ENCODE results near the gene MATK. TPM values are rescaled to one million over a fixed set of nuclear protein-coding genes. Genes with fewer than 3 reads are reported as not detected.

Gene MATK
- total RNA-seq, 1 experiment from 2014 or later, result 0.29 TPM

DNA sequence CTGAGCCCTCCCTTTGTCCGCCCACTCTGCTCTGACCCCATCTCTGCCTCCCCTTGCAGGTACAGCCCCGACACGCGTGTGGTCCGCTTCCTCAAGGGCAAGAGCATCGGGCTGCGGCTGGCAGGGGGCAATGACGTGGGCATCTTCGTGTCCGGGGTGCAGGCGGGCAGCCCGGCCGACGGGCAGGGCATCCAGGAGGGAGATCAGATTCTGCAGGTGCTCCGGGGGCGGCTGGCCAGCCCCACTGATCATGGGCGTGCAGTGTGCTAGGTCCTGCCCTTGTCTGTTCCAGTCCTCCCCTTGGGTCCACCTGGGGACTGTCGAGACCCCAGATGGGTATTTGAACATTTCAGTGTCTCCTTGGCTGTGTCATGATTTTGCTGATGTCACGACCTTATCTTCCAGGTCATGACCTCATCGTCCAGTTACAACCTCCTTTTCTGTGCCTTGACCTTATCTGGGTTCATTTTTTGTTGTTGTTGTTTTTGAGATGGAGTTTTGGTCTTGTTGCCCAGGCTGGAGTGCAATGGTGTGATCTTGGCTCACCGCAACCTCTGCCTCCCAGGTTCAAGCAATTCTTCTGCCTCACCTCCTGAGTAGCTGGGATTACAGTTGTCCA is 50.0 kb downstream of the MATK start:
- BruUV-seq (replicated peaks), result no TSS peak
- POLR2A ChIA-PET, result no interaction called here
- intact Hi-C loops (cut with micrococcal nuclease; ENCODE audit: unreplicated experiment), result no loop called here

DNA sequence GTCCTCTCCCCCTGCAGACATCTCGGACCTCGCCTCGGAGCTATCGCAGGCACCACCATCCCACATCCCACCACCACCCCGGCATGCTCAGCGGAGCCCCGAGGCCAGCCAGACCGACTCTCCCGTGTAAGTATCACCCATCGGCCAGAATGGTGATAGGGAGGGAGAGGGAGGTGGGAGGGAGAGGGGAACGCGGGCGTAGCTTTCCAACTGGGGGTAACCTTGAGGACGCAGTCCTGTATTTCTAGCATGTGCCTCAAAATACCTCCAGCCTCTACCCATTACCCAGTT is 51.9 kb downstream of the MATK start:
- POLR2A ChIA-PET, result no interaction called here
- no peak for DNase-seq
- Mint-ChIP-seq H3K27ac (ENCODE audit: unreplicated experiment) (no peak overlapping the region), H3K27me3 (ENCODE audit: insufficient read depth, unreplicated experiment) (no peaks in the 10 kb centered on the region), H3K9me3 (ENCODE audit: unreplicated experiment) (no peaks in the 10 kb centered on the region), H3K4me3 (ENCODE audit: unreplicated experiment) (no peak overlapping the region), H3K4me1 (ENCODE audit: low read depth, unreplicated experiment) (no peaks in the 10 kb centered on the region), H3K36me3 (ENCODE audit: insufficient read depth, unreplicated experiment) (peaks cover 44% of the 10 kb centered on the region)
- no peaks in the 10 kb centered on the region for H3K4me1 ChIP-seq
- CTCF ChIA-PET, result no interaction called here
- H3K27me3 ChIP-seq (replicated peaks; ENCODE audit: control insufficient read depth, insufficient read depth, low read length), result no peaks in the 10 kb centered on the region
- intact Hi-C loops (cut with micrococcal nuclease; ENCODE audit: unreplicated experiment), result no loop called here
- no TSS peak for BruUV-seq (replicated peaks)
- TF ChIP-seq, protein P1, sequence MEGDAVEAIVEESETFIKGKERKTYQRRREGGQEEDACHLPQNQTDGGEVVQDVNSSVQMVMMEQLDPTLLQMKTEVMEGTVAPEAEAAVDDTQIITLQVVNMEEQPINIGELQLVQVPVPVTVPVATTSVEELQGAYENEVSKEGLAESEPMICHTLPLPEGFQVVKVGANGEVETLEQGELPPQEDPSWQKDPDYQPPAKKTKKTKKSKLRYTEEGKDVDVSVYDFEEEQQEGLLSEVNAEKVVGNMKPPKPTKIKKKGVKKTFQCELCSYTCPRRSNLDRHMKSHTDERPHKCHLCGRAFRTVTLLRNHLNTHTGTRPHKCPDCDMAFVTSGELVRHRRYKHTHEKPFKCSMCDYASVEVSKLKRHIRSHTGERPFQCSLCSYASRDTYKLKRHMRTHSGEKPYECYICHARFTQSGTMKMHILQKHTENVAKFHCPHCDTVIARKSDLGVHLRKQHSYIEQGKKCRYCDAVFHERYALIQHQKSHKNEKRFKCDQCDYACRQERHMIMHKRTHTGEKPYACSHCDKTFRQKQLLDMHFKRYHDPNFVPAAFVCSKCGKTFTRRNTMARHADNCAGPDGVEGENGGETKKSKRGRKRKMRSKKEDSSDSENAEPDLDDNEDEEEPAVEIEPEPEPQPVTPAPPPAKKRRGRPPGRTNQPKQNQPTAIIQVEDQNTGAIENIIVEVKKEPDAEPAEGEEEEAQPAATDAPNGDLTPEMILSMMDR (IDR thresholded peaks at IDR 0.05; ENCODE audit: insufficient read depth in 1 of 2, low read depth in 1 of 2, low read length in 1 of 2, severe bottlenecking in 1 of 2, unreplicated experiment in 1 of 2), result no peak
- H3K9me3 ChIP-seq, result no peaks in the 10 kb centered on the region
- H3K4me3 ChIP-seq (ENCODE audit: low read depth, low read length), result no peak overlapping the region
- peaks cover 6% of the 10 kb centered on the region for H3K36me3 ChIP-seq (ENCODE audit: control insufficient read depth, insufficient read depth, low read length)

More for the DNA sequence above, 50.0 kb downstream of the MATK start:
- Mint-ChIP-seq H3K9me3 (ENCODE audit: unreplicated experiment) (no peaks in the 10 kb centered on the region), H3K27me3 (ENCODE audit: insufficient read depth, unreplicated experiment) (no peaks in the 10 kb centered on the region), H3K4me1 (ENCODE audit: low read depth, unreplicated experiment) (no peaks in the 10 kb centered on the region), H3K36me3 (ENCODE audit: insufficient read depth, unreplicated experiment) (peaks cover 32% of the 10 kb centered on the region), H3K4me3 (ENCODE audit: unreplicated experiment) (no peak overlapping the region), H3K27ac (ENCODE audit: unreplicated experiment) (no peak overlapping the region)
- no peak overlapping the region for H3K4me3 ChIP-seq (ENCODE audit: low read depth, low read length)
- CTCF ChIA-PET, result no interaction called here
- H3K4me1 ChIP-seq, result no peaks in the 10 kb centered on the region
- DNase-seq, result no peak
- H3K36me3 ChIP-seq (ENCODE audit: control insufficient read depth, insufficient read depth, low read length), result peaks cover 6% of the 10 kb centered on the region
- TF ChIP-seq, protein P1 (IDR thresholded peaks at IDR 0.05; ENCODE audit: insufficient read depth in 1 of 2, low read depth in 1 of 2, low read length in 1 of 2, severe bottlenecking in 1 of 2, unreplicated experiment in 1 of 2), result no peak
- no peaks in the 10 kb centered on the region for H3K9me3 ChIP-seq
- H3K27me3 ChIP-seq (replicated peaks; ENCODE audit: control insufficient read depth, insufficient read depth, low read length), result no peaks in the 10 kb centered on the region

DNA sequence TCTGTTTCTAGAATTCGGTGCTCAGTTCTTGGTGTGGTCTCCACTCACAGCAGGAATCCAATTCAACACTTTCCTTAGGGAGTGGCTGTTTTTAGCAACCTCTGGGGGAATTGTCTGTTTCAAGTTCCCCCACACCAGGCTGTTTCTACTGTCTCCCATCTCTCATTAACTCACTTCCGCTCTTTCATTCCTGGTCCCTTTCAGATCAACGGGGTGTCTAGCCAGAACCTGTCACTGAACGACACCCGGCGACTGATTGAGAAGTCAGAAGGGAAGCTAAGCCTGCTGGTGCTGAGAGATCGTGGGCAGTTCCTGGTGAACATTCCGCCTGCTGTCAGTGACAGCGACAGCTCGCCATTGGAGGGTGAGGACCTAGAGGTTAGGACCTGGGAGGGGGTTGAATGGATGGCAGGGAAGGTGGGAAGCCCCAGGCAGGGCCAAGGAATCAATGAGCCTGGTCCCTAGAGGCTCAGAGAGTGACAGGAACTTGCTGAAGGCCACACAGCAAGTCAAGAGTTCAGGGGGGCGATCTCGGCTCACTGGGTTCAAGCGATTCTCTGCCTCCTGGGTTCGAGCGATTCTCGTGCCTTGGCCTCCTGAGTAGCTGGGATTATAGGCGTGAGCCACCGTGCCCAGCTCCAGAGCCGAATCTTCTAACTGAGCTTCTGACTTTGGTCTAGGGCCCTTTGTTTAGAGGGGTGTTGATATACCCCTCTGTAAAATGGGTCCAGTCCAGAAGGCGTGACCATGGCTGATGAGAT is 52.5 kb downstream of the MATK start:
- Histone ChIP-seq H3K27me3 (replicated peaks; ENCODE audit: control insufficient read depth, insufficient read depth, low read length) (no peaks in the 10 kb centered on the region), H3K9me3 (no peaks in the 10 kb centered on the region), H3K4me3 (ENCODE audit: low read depth, low read length) (no peak overlapping the region), H3K4me1 (no peaks in the 10 kb centered on the region), H3K36me3 (ENCODE audit: control insufficient read depth, insufficient read depth, low read length) (peaks cover 6% of the 10 kb centered on the region)
- CTCF ChIA-PET, result no interaction called here
- TF ChIP-seq, protein P1 (IDR thresholded peaks at IDR 0.05; ENCODE audit: insufficient read depth in 1 of 2, low read depth in 1 of 2, low read length in 1 of 2, severe bottlenecking in 1 of 2, unreplicated experiment in 1 of 2), result no peak
- Mint-ChIP-seq H3K27ac (ENCODE audit: unreplicated experiment) (no peak overlapping the region), H3K4me3 (ENCODE audit: unreplicated experiment) (no peak overlapping the region), H3K27me3 (ENCODE audit: insufficient read depth, unreplicated experiment) (no peaks in the 10 kb centered on the region), H3K4me1 (ENCODE audit: low read depth, unreplicated experiment) (no peaks in the 10 kb centered on the region), H3K36me3 (ENCODE audit: insufficient read depth, unreplicated experiment) (peaks cover 44% of the 10 kb centered on the region), H3K9me3 (ENCODE audit: unreplicated experiment) (no peaks in the 10 kb centered on the region)
- intact Hi-C loops (cut with micrococcal nuclease; ENCODE audit: unreplicated experiment), result no loop called here
- no TSS peak for BruUV-seq (replicated peaks)
- no peak for DNase-seq
- POLR2A ChIA-PET, result no interaction called here
